ENCODE measurements around the gene APOL3. TPM values are rescaled to one million over a fixed set of nuclear protein-coding genes. Genes with fewer than 3 reads are reported as not detected.

APOL3 gene
- total and polyA plus RNA-seq, 2 donors (not counting 3 experiments of a cell fraction or from before 2014, with no cell fraction given) = 17.9 to 36.9 TPM

DNA sequence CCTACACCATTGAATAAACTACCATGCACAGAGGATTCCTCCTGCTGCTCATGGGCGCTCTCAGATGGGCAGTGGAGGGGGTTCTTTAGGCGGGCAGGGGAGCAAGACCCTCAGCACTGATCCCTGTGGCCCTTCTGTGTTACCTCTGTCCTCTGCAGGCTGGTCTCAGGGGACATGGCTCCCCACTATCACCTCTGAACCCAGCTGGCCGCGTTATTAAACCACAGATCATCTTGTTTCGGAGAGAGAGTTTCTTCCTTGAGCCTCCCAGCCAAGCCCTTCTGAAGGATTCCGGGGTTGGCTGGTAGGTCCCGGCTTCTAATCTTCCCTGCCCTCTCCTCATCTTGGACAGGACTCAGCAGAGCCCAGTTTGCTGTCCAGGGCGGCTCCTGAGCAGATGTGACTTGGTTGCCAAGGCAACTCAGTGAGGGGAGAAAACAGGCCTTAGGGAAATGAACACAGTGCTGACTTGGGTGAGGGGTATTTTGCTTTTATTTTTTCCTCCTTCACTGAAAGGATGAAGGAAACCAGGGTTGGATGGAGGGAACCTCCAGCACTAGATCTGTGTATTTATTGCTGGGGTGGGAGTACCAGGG is 13.3 kb downstream of the APOL3 start:
- dilution Hi-C loops (cut with MboI; ENCODE audit: extremely low pct_ligation_motif_present, low sequenced_read_pairs) (no loop called here), intact Hi-C loops (cut with micrococcal nuclease) (no loop called here)

More for the DNA sequence above, 13.3 kb downstream of the APOL3 start:
- Histone ChIP-seq H3K9ac (replicated peaks; ENCODE audit: extremely low read depth, insufficient read depth, low read length) (no peak overlapping the region), H3K4me3 (replicated peaks in 1 of 3; ENCODE audit: insufficient read depth in 1 of 3, low read depth in 1 of 3, low read length in 3 of 3) (no peak overlapping the region), H2AFZ (ENCODE audit: low read depth, low read length) (no peak overlapping the region), H4K20me1 (replicated peaks; ENCODE audit: control insufficient read depth, extremely low read depth, insufficient read depth, low read length) (no peaks in the 10 kb centered on the region), H3K4me2 (ENCODE audit: insufficient read depth, low read length) (no peak overlapping the region), H3K9me3 (replicated peaks; ENCODE audit: control insufficient read depth, insufficient read depth, low read length) (no peaks in the 10 kb centered on the region), H3K27me3 (ENCODE audit: control insufficient read depth in 2 of 2, insufficient read depth in 2 of 2, low read length in 2 of 2) (peaks cover 0 to 2% of the 10 kb centered on the region in 2 experiments), H3K36me3 (ENCODE audit: control insufficient read depth in 2 of 2, extremely low read depth in 1 of 2, insufficient read depth in 2 of 2, low read length in 2 of 2) (peaks cover 0 to 6% of the 10 kb centered on the region in 2 experiments), H3K4me1 (ENCODE audit: control insufficient read depth, extremely low read depth, insufficient read depth, low read length) (no peaks in the 10 kb centered on the region), H3K9me1 (replicated peaks; ENCODE audit: control insufficient read depth, extremely low read depth, insufficient read depth, low read length) (no peaks in the 10 kb centered on the region), H3K27ac (ENCODE audit: insufficient read depth, low read depth, low read length) (no peak overlapping the region), H3K79me2 (ENCODE audit: control insufficient read depth, insufficient read depth, low read length) (no peaks in the 10 kb centered on the region)
- DNase-seq (ENCODE audit: low read depth, low spot score) (no peak), FAIRE-seq (no peak)
- POLR2A ChIA-PET = no interaction called here
- TF ChIP-seq POLR2A (IDR thresholded peaks at IDR 0.05; ENCODE audit: low read depth, low read length) = no peak
- TF ChIP-seq JUN (IDR thresholded peaks at IDR 0.05; ENCODE audit: borderline replicate concordance, insufficient read depth, insufficient read length, low read depth) = no peak
- TF ChIP-seq MYC (IDR thresholded peaks at IDR 0.05; ENCODE audit: low read depth, low read length) = no peak
- TF ChIP-seq GATA2 (IDR thresholded peaks at IDR 0.05; ENCODE audit: insufficient read depth, insufficient read length, low read depth, low read length) = no peak
- TF ChIP-seq, protein P1, sequence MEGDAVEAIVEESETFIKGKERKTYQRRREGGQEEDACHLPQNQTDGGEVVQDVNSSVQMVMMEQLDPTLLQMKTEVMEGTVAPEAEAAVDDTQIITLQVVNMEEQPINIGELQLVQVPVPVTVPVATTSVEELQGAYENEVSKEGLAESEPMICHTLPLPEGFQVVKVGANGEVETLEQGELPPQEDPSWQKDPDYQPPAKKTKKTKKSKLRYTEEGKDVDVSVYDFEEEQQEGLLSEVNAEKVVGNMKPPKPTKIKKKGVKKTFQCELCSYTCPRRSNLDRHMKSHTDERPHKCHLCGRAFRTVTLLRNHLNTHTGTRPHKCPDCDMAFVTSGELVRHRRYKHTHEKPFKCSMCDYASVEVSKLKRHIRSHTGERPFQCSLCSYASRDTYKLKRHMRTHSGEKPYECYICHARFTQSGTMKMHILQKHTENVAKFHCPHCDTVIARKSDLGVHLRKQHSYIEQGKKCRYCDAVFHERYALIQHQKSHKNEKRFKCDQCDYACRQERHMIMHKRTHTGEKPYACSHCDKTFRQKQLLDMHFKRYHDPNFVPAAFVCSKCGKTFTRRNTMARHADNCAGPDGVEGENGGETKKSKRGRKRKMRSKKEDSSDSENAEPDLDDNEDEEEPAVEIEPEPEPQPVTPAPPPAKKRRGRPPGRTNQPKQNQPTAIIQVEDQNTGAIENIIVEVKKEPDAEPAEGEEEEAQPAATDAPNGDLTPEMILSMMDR (IDR thresholded peaks at IDR 0.05; ENCODE audit: extremely low read depth in 1 of 2, insufficient read depth in 1 of 2, low read depth in 1 of 2, low read length in 2 of 2) = no peak
- TF ChIP-seq, protein P2, sequence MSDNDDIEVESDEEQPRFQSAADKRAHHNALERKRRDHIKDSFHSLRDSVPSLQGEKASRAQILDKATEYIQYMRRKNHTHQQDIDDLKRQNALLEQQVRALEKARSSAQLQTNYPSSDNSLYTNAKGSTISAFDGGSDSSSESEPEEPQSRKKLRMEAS (IDR thresholded peaks at IDR 0.05; ENCODE audit: insufficient read depth, insufficient read length) = no peak
- CTCF ChIA-PET = interaction anchor here (1.9 kb wide), 1 partner anchor 33 kb away, joined by 9 read pairs; no protein-coding TSS in a partner anchor
- BruUV-seq (replicated peaks) = no TSS peak

Measured in endothelial cell of umbilical vein (primary cell).